ENCODE results near the gene UBL7.
A peak's percentile ranks its signal among the peaks of the same experiment; 100 is the strongest.

UBL7 gene

GRCh38 chr15:74400915-74401757, 59.8 kb downstream of the UBL7 start:
- TF ChIP-seq ZFX (IDR thresholded peaks at IDR 0.05) = no peak
- TF ChIP-seq CTCF (conservative IDR thresholded peaks at IDR 0.05) = no peak
- peak overlapping the region; percentile 41 for H3K27ac ChIP-seq

GRCh38 chr15:74400313-74400860, 60.6 kb downstream of the UBL7 start:
- TF ChIP-seq CTCF (conservative IDR thresholded peaks at IDR 0.05) (no peak), ZFX (IDR thresholded peaks at IDR 0.05) (no peak)
- H3K27ac ChIP-seq = peak overlapping the region; percentile 8; the same call in 1 of the 2 replicates

- TF ChIP-seq CTCF (conservative IDR thresholded peaks at IDR 0.05) = no peak
- TF ChIP-seq ZFX (IDR thresholded peaks at IDR 0.05) = no peak
- H3K27ac ChIP-seq = peak overlapping the region; percentile 8; the same call in 1 of the 2 replicates
Measured at GRCh38 chr15:74399511-74400312, 61.2 kb downstream of the UBL7 start.

- TF ChIP-seq CTCF (conservative IDR thresholded peaks at IDR 0.05) (no peak), ZFX (IDR thresholded peaks at IDR 0.05) (no peak)
- H3K27ac ChIP-seq = no peak overlapping the region
Measured at GRCh38 chr15:74399100-74399499, 61.9 kb downstream of the UBL7 start.

GRCh38 chr15:74398183-74398582, 62.8 kb downstream of the UBL7 start:
- TF ChIP-seq CTCF (conservative IDR thresholded peaks at IDR 0.05) = no peak
- no peak for TF ChIP-seq ZFX (IDR thresholded peaks at IDR 0.05)

GRCh38 chr15:74397239-74398068, 63.5 kb downstream of the UBL7 start:
- H3K27ac ChIP-seq = no peak overlapping the region
- no peak for TF ChIP-seq CTCF (conservative IDR thresholded peaks at IDR 0.05)
- TF ChIP-seq ZFX (IDR thresholded peaks at IDR 0.05) = no peak

More at GRCh38 chr15:74398183-74398582, 62.8 kb downstream of the UBL7 start:
- H3K27ac ChIP-seq = no peak overlapping the region
